ENCODE results near the gene MACF1.

DNA sequence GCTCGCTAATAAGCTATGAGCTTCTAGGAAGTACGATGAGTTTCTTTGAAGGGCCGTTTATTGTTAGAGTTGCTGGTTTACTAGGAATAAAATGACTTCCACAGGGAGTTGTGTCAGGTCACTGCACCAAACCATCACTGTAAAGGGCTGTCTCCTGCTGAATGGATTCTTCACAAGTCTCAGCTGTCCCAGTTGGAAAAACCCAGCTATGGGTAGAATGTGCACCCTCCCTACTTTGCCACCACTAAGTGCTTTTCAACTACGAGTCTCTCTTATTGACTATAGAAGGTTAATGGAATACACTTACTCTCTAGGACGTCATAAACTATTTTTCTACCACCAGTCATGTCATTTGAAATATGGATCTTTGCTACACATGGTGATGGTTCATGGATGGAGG is 192.2 kb downstream of the MACF1 start:
- TF ChIP-seq, protein P1, sequence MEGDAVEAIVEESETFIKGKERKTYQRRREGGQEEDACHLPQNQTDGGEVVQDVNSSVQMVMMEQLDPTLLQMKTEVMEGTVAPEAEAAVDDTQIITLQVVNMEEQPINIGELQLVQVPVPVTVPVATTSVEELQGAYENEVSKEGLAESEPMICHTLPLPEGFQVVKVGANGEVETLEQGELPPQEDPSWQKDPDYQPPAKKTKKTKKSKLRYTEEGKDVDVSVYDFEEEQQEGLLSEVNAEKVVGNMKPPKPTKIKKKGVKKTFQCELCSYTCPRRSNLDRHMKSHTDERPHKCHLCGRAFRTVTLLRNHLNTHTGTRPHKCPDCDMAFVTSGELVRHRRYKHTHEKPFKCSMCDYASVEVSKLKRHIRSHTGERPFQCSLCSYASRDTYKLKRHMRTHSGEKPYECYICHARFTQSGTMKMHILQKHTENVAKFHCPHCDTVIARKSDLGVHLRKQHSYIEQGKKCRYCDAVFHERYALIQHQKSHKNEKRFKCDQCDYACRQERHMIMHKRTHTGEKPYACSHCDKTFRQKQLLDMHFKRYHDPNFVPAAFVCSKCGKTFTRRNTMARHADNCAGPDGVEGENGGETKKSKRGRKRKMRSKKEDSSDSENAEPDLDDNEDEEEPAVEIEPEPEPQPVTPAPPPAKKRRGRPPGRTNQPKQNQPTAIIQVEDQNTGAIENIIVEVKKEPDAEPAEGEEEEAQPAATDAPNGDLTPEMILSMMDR (IDR thresholded peaks at IDR 0.05), result no peak
- TF ChIP-seq POLR2A (IDR thresholded peaks at IDR 0.05) (no peak), EP300 (IDR thresholded peaks at IDR 0.05) (no peak), POLR2AphosphoS5 (IDR thresholded peaks at IDR 0.05) (no peak)
